B cell (primary cell): ENCODE data around the gene TRNP1. TPM values are rescaled to one million over a fixed set of nuclear protein-coding genes. Genes with fewer than 3 reads are reported as not detected.

Experiments used
- ATAC-seq: fragments of 200-7000 bp; cut with Tn5 transposase; one replicate; pipeline ENCODE4 v1.10.0; 2021; ENCODE audit warnings: low read depth, mild to moderate bottlenecking, moderate number of reproducible peaks, moderate library complexity
- CTCF ChIA-PET: fragments of 350-600 bp; sonication (Branson Sonifier 250); formaldehyde crosslinking; loops from one replicate; lab custom pipeline; 2021; ENCODE audit warnings: antibody characterized with exemption, inconsistent platforms; lab: Charles Lee
- POLR2A ChIA-PET: fragments of 350-600 bp; sonication (Branson Sonifier 250); formaldehyde crosslinking; loops from one replicate; lab custom pipeline; 2021; ENCODE audit warnings: antibody characterized with exemption; lab: Charles Lee
- DNase-seq: peaks from one replicate; pipeline ENCODE4 v3.0.0; 2013
- H2AFZ ChIP-seq: 2 replicates; pipeline ENCODE4 v1.6.1; 2012; ENCODE audit warnings: mild to moderate bottlenecking, low read depth, low read length; ENCODE audit not compliant: insufficient read depth, poor library complexity, severe bottlenecking
- H3K27ac ChIP-seq, 2 donors: 1 replicate in 1 of 2; 2 replicates in 1 of 2; pipeline ENCODE4 v1.5.1; 2012 to 2013; ENCODE audit warnings: low read length in 2 of 2, mild to moderate bottlenecking in 2 of 2, moderate library complexity in 1 of 2
- H3K27me3 ChIP-seq, 4 experiments: fragments of 200-600 bp in 1 of 4; sonication (generic) in 1 of 4; replicated peaks in 1 of 4; 1 replicate in 2 of 4; 2 replicates in 2 of 4; pipeline versions ENCODE4 v1.6.1 to v1.7.0; 2013 to 2016; ENCODE audit warnings: low read length in 3 of 4, mild to moderate bottlenecking in 2 of 4, mixed read lengths in 1 of 4, moderate library complexity in 1 of 4; ENCODE audit not compliant: insufficient read depth in 4 of 4, control insufficient read depth in 3 of 4; ENCODE audit errors: control extremely low read depth in 1 of 4
- H3K36me3 ChIP-seq, 2 experiments: replicated peaks in 1 of 2; 1 replicate in 1 of 2; 2 replicates in 1 of 2; pipeline versions ENCODE4 v1.6.1 to v1.7.1; 2013; ENCODE audit warnings: low read length in 1 of 2; ENCODE audit not compliant: insufficient read depth in 2 of 2, control insufficient read depth in 1 of 2; ENCODE audit errors: control extremely low read depth in 1 of 2, extremely low read depth in 1 of 2
- H3K4me1 ChIP-seq, 2 donors: fragments of 200-600 bp in 1 of 2; sonication (generic) in 1 of 2; 1 replicate in 1 of 2; 2 replicates in 1 of 2; pipeline versions ENCODE4 v1.5.1 to v1.6.1; 2013 to 2017; ENCODE audit warnings: low read length in 2 of 2; ENCODE audit not compliant: control insufficient read depth in 2 of 2, insufficient read depth in 2 of 2
- H3K4me2 ChIP-seq: replicated peaks from 2 replicates; pipeline ENCODE3; 2012; ENCODE audit warnings: mild to moderate bottlenecking, low read depth, low read length; ENCODE audit not compliant: poor library complexity, severe bottlenecking
- H3K4me3 ChIP-seq, 5 experiments: fragments of 200-600 bp in 1 of 5; sonication (generic) in 1 of 5; 1 replicate in 3 of 5; 2 replicates in 2 of 5; pipeline versions ENCODE4 v1.5.1 to v1.7.0; 2011 to 2016; ENCODE audit warnings: low read length in 4 of 5, mild to moderate bottlenecking in 4 of 5, low read depth in 2 of 5, control low read depth in 1 of 5, moderate library complexity in 1 of 5; ENCODE audit not compliant: insufficient read depth in 1 of 5; ENCODE audit errors: control extremely low read depth in 1 of 5, extremely low read depth in 1 of 5
- H3K79me2 ChIP-seq: fragments of 200-600 bp; sonication (generic); one replicate; pipeline ENCODE4 v1.6.0; 2016; ENCODE audit warnings: low read length; ENCODE audit not compliant: control insufficient read depth, insufficient read depth
- H3K9ac ChIP-seq: fragments of 200-600 bp; sonication (generic); 2 replicates; pipeline ENCODE4 v1.6.1; 2017; ENCODE audit warnings: mild to moderate bottlenecking, low read length, moderate library complexity
- H3K9me3 ChIP-seq, 3 donors: one replicate each; pipeline versions ENCODE4 v1.6.1 to v1.7.1; 2013; ENCODE audit warnings: low read length in 2 of 3; ENCODE audit not compliant: control insufficient read depth in 2 of 3, insufficient read depth in 1 of 3; ENCODE audit errors: control extremely low read depth in 1 of 3
- H4K20me1 ChIP-seq: 2 replicates; pipeline ENCODE4 v1.6.0; 2012; ENCODE audit warnings: mild to moderate bottlenecking, low read length; ENCODE audit not compliant: insufficient read depth, control insufficient read depth, poor library complexity, severe bottlenecking
- H3K27ac Mint-ChIP-seq: one replicate; pipeline ENCODE4 v1.8.0; 2021; ENCODE audit warnings: mixed read lengths
- H3K27me3 Mint-ChIP-seq: one replicate; pipeline ENCODE4 v1.8.0; 2021; ENCODE audit warnings: mixed read lengths
- H3K4me1 Mint-ChIP-seq: one replicate; pipeline ENCODE4 v1.8.0; 2021; ENCODE audit warnings: mixed read lengths
- H3K4me3 Mint-ChIP-seq: one replicate; pipeline ENCODE4 v1.8.0; 2021; ENCODE audit warnings: mixed read lengths
- H3K9me3 Mint-ChIP-seq: one replicate; pipeline ENCODE4 v1.8.0; 2022; ENCODE audit warnings: mixed read lengths; ENCODE audit not compliant: insufficient read depth
- EZH2 ChIP-seq: IDR thresholded peaks from 2 replicates; pipeline ENCODE4 v1.6.1; 2012; ENCODE audit warnings: borderline replicate concordance, low read depth, mild to moderate bottlenecking, moderate library complexity, low read length; ENCODE audit not compliant: insufficient read depth, poor library complexity, severe bottlenecking
- WGBS: methylation state at CpG from one replicate; pipeline ENCODE4 v1.1.5; 2013; ENCODE audit warnings: missing lambda C conversion rate; ENCODE audit not compliant: insufficient coverage; 5-methylcytosine and 5-hydroxymethylcytosine counted together
- intact Hi-C: fragments of 100-400 bp; cut with micrococcal nuclease; formaldehyde crosslinking; loops from one replicate; pipeline ENCODE4 v1.10.0; 2022
- polyA plus RNA-seq: library from polyadenylated mRNA; depleted of rRNA; stranded (reverse); fragments of >200 nt; gene quantifications from 2 replicates; pipeline ENCODE4 v1.2.3, GENCODE V29; 2012
- total RNA-seq, 2 donors: library from RNA; stranded (reverse); fragments of 120-200 nt in 1 of 2; gene quantifications; 1 replicate in 1 of 2; 2 replicates in 1 of 2; pipeline versions ENCODE4 v1.2.3 to v1.2.4, GENCODE V29; 2013 to 2022
- TF ChIP-seq, protein P1 (sequence below): fragments of 200-600 bp; IDR thresholded peaks from one replicate; pipeline ENCODE4 v1.8.0; 2022; ENCODE audit warnings: antibody characterized with exemption, mild to moderate bottlenecking

Gene TRNP1
- total and polyA plus RNA-seq, 2 donors (not counting 1 experiment from before 2014, with no cell fraction given) = 0.54 to 2.3 TPM

GRCh38 chr1:27004471-27005165, 11.1 kb downstream of the TRNP1 start:
- 100% methylated on average over 2 of the region's 10 CpGs for WGBS

GRCh38 chr1:27005166-27005530, 11.7 kb downstream of the TRNP1 start:
- H3K27ac Mint-ChIP-seq = no peak overlapping the region
- ChIA-PET POLR2A (interaction anchor here (0.5 kb wide), 1 partner anchor 112 kb away, joined by 6 read pairs; no protein-coding TSS in a partner anchor), CTCF (interaction anchor here (1.3 kb wide), 1 partner anchor 9 kb away, joined by 4 read pairs; no protein-coding TSS in a partner anchor)
- Histone ChIP-seq H2AFZ (no peak overlapping the region), H3K9ac (no peak overlapping the region), H4K20me1 (no peaks in the 10 kb centered on the region), H3K4me3 (no peak overlapping the region), H3K27me3 (no peaks in the 10 kb centered on the region), H3K36me3 (no peaks in the 10 kb centered on the region), H3K9me3 (no peaks in the 10 kb centered on the region), H3K4me1 (peaks cover 21 to 23% of the 10 kb centered on the region in 2 donors), H3K4me2 (no peak overlapping the region), H3K79me2 (no peaks in the 10 kb centered on the region), H3K27ac (no peak overlapping the region)
- no peak for TF ChIP-seq EZH2
- TF ChIP-seq, protein P1, sequence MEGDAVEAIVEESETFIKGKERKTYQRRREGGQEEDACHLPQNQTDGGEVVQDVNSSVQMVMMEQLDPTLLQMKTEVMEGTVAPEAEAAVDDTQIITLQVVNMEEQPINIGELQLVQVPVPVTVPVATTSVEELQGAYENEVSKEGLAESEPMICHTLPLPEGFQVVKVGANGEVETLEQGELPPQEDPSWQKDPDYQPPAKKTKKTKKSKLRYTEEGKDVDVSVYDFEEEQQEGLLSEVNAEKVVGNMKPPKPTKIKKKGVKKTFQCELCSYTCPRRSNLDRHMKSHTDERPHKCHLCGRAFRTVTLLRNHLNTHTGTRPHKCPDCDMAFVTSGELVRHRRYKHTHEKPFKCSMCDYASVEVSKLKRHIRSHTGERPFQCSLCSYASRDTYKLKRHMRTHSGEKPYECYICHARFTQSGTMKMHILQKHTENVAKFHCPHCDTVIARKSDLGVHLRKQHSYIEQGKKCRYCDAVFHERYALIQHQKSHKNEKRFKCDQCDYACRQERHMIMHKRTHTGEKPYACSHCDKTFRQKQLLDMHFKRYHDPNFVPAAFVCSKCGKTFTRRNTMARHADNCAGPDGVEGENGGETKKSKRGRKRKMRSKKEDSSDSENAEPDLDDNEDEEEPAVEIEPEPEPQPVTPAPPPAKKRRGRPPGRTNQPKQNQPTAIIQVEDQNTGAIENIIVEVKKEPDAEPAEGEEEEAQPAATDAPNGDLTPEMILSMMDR = no peak
- peaks cover 3% of the 10 kb centered on the region for H3K27me3 Mint-ChIP-seq
- ATAC-seq (no peak), DNase-seq (no peak)
- H3K4me1 Mint-ChIP-seq = peaks cover 23% of the 10 kb centered on the region
- intact Hi-C loops = no loop called here
- no peak overlapping the region for H3K4me3 Mint-ChIP-seq
- H3K9me3 Mint-ChIP-seq = no peaks in the 10 kb centered on the region
- 100% methylated on average over 2 of the region's 3 CpGs for WGBS

More at GRCh38 chr1:27004471-27005165, 11.1 kb downstream of the TRNP1 start:
- H4K20me1 ChIP-seq = no peaks in the 10 kb centered on the region
- H3K4me3 ChIP-seq = no peak overlapping the region
- no peak for TF ChIP-seq EZH2
- TF ChIP-seq, protein P1 = no peak
- DNase-seq (no peak), ATAC-seq (no peak)
- Mint-ChIP-seq H3K9me3 (no peaks in the 10 kb centered on the region), H3K4me1 (peaks cover 23% of the 10 kb centered on the region), H3K27ac (no peak overlapping the region), H3K4me3 (no peak overlapping the region), H3K27me3 (peaks cover 3% of the 10 kb centered on the region)
- ChIA-PET POLR2A (interaction anchor here (0.5 kb wide), 1 partner anchor 112 kb away, joined by 6 read pairs; no protein-coding TSS in a partner anchor), CTCF (interaction anchor here (1.3 kb wide), 1 partner anchor 9 kb away, joined by 4 read pairs; no protein-coding TSS in a partner anchor)
- H3K4me1 ChIP-seq = peaks cover 21 to 23% of the 10 kb centered on the region in 2 donors
- no peak overlapping the region for H2AFZ ChIP-seq
- no peak overlapping the region for H3K4me2 ChIP-seq
- no peaks in the 10 kb centered on the region for H3K36me3 ChIP-seq
- intact Hi-C loops = no loop called here
- H3K27me3 ChIP-seq = no peaks in the 10 kb centered on the region
- no peak overlapping the region for H3K27ac ChIP-seq
- H3K9ac ChIP-seq = no peak overlapping the region
- no peaks in the 10 kb centered on the region for H3K79me2 ChIP-seq
- no peaks in the 10 kb centered on the region for H3K9me3 ChIP-seq
